Gastroesophageal sphincter (tissue), 4 donors: ENCODE measurements around the gene ZNF280B. TPM values are rescaled to one million over a fixed set of nuclear protein-coding genes. Genes with fewer than 3 reads are reported as not detected.
A peak's percentile ranks its signal among the peaks of the same experiment; 100 is the strongest.

Experiments
- ATAC-seq: fragments of 150-250 bp; one replicate; pipeline ENCODE4 v1.9.1; 2016; ENCODE audit warnings: mild to moderate bottlenecking, moderate library complexity
- H3K27ac ChIP-seq, 4 donors: fragments of 200-600 bp; sonication (generic) in 3 of 4; 1 replicate in 3 of 4; 2 replicates in 1 of 4; pipeline ENCODE4 v1.5.1; 2016 to 2019
- H3K27me3 ChIP-seq: fragments of 200-600 bp; sonication (generic); one replicate; pipeline ENCODE4 v1.5.1; 2019
- H3K36me3 ChIP-seq, 2 donors: fragments of 200-600 bp; sonication (generic); one replicate each; pipeline ENCODE4 v1.5.1; 2019; ENCODE audit warnings: control low read depth in 1 of 2
- H3K4me1 ChIP-seq, 3 donors: fragments of 200-600 bp; sonication (generic); 1 replicate in 2 of 3; 2 replicates in 1 of 3; pipeline ENCODE4 v1.5.1; 2016 to 2019; ENCODE audit warnings: control low read depth in 2 of 3
- H3K4me3 ChIP-seq, 2 donors: fragments of 200-600 bp; sonication (generic); one replicate each; pipeline ENCODE4 v1.5.1; 2019; ENCODE audit warnings: mild to moderate bottlenecking in 1 of 2, moderate library complexity in 1 of 2
- H3K9me3 ChIP-seq, 3 donors: fragments of 200-600 bp; sonication (generic); one replicate each; pipeline ENCODE4 v1.5.1; 2017 to 2019; ENCODE audit warnings: control low read depth in 2 of 3
- CTCF ChIP-seq, 4 experiments: fragments of 200-600 bp in 2 of 4; fragments of 450-650 bp in 2 of 4; sonication (generic) in 1 of 4; IDR thresholded peaks; one replicate each; pipeline ENCODE4 v1.5.1; 2017 to 2019; ENCODE audit warnings: antibody characterized with exemption in 4 of 4, mild to moderate bottlenecking in 2 of 4, moderate library complexity in 2 of 4
- EP300 ChIP-seq: sonication (generic); formaldehyde crosslinking; IDR thresholded peaks from one replicate; pipeline ENCODE4 v1.6.1; 2017; ENCODE audit warnings: antibody characterized with exemption, mild to moderate bottlenecking
- POLR2A ChIP-seq, 2 donors: fragments of 450-650 bp; IDR thresholded peaks; one replicate each; pipeline ENCODE4 v1.6.1; 2017; ENCODE audit warnings: antibody characterized with exemption in 2 of 2, mild to moderate bottlenecking in 2 of 2, moderate library complexity in 1 of 2
- POLR2AphosphoS5 ChIP-seq: sonication (generic); formaldehyde crosslinking; IDR thresholded peaks from one replicate; pipeline ENCODE4 v1.6.1; 2017; ENCODE audit warnings: antibody characterized with exemption
- WGBS, 2 donors: methylation state at CpG; one replicate each; pipeline ENCODE4 v1.1.5; 2018; ENCODE audit warnings: low coverage in 1 of 2; 5-methylcytosine and 5-hydroxymethylcytosine counted together
- total RNA-seq, 4 donors: library from RNA; depleted of rRNA; stranded (reverse); fragments of >200 nt; gene quantifications; one replicate each; pipeline ENCODE4 v1.1.0, GENCODE V29; 2016

The ZNF280B gene
- total RNA-seq, 4 donors from 2014 or later: 0.16 to 1.1 (median 0.44) TPM

GRCh38 chr22:22458387-22458786 is 50.2 kb downstream of the ZNF280B start:
- H3K27me3 ChIP-seq: peaks cover 66% of the 10 kb centered on the region
- WGBS, 2 donors: 67 to 79% methylated on average over 2 of the region's 2 CpGs
- no peak for ATAC-seq
- H3K4me1 ChIP-seq: no peaks in the 10 kb centered on the region
- H3K36me3 ChIP-seq: no peaks in the 10 kb centered on the region
- TF ChIP-seq POLR2AphosphoS5: no peak
- TF ChIP-seq EP300: no peak
- TF ChIP-seq POLR2A (IDR thresholded peaks at IDR 0.05): no peak
- TF ChIP-seq CTCF (IDR thresholded peaks at IDR 0.05): no peak
- H3K9me3 ChIP-seq: peaks cover 0 to 56% (median 0%) of the 10 kb centered on the region in 3 donors
- no peak overlapping the region for H3K4me3 ChIP-seq
- no peak overlapping the region for H3K27ac ChIP-seq

GRCh38 chr22:22454997-22455396 is 53.5 kb downstream of the ZNF280B start:
- WGBS, 2 donors: 27 to 47% methylated on average over 3 of the region's 3 CpGs
- TF ChIP-seq POLR2AphosphoS5: no peak
- TF ChIP-seq POLR2A (IDR thresholded peaks at IDR 0.05): no peak
- no peak for TF ChIP-seq CTCF (IDR thresholded peaks at IDR 0.05)
- TF ChIP-seq EP300: no peak
- Histone ChIP-seq H3K27me3 (peaks cover 62% of the 10 kb centered on the region), H3K27ac (no peak overlapping the region), H3K4me3 (no peak overlapping the region), H3K4me1 (no peaks in the 10 kb centered on the region), H3K9me3 (peaks cover 0 to 57% (median 0%) of the 10 kb centered on the region in 3 donors), H3K36me3 (no peaks in the 10 kb centered on the region)
- no peak for ATAC-seq

GRCh38 chr22:22452996-22453686 is 55.4 kb downstream of the ZNF280B start:
- H3K27ac ChIP-seq: no peak overlapping the region
- no peaks in the 10 kb centered on the region for H3K4me1 ChIP-seq
- no peaks in the 10 kb centered on the region for H3K36me3 ChIP-seq
- H3K27me3 ChIP-seq: peaks cover 59% of the 10 kb centered on the region
- whole genome bisulfite sequencing, 2 donors: 64% methylated on average over 4 of the region's 6 CpGs; no CpG with 5 or more reads in 1 of the 2 donors
- H3K4me3 ChIP-seq: no peak overlapping the region
- peaks cover 0 to 39% (median 0%) of the 10 kb centered on the region in 3 donors for H3K9me3 ChIP-seq
- TF ChIP-seq EP300 (no peak), POLR2AphosphoS5 (no peak)
- no peak for ATAC-seq

- no peaks in the 10 kb centered on the region for H3K4me1 ChIP-seq
- H3K27ac ChIP-seq: no peak overlapping the region
- H3K27me3 ChIP-seq: peaks cover 62% of the 10 kb centered on the region
- H3K36me3 ChIP-seq: no peaks in the 10 kb centered on the region
- no peak overlapping the region for H3K4me3 ChIP-seq
- 50% methylated on average over 1 of the region's 1 CpG; no CpG with 5 or more reads in 1 of the 2 donors for WGBS, 2 donors
- ATAC-seq: no peak
- TF ChIP-seq POLR2A (IDR thresholded peaks at IDR 0.05): no peak
- TF ChIP-seq CTCF (IDR thresholded peaks at IDR 0.05): no peak
- TF ChIP-seq EP300: no peak
- no peak for TF ChIP-seq POLR2AphosphoS5
- peaks cover 0 to 29% (median 0%) of the 10 kb centered on the region in 3 donors for H3K9me3 ChIP-seq
Observed at GRCh38 chr22:22452211-22452610, 56.3 kb downstream of the ZNF280B start.

- no peak overlapping the region for H3K27ac ChIP-seq
- WGBS, 2 donors: no CpG with 5 or more reads among the region's 4 CpGs
- H3K4me3 ChIP-seq: no peak overlapping the region
- ATAC-seq: peak; percentile 43
- TF ChIP-seq POLR2AphosphoS5 (no peak), CTCF (IDR thresholded peaks at IDR 0.05) (no peak), EP300 (no peak), POLR2A (IDR thresholded peaks at IDR 0.05) (no peak)
- no peaks in the 10 kb centered on the region for H3K36me3 ChIP-seq
- peaks cover 53% of the 10 kb centered on the region for H3K27me3 ChIP-seq
- H3K9me3 ChIP-seq: peaks cover 0 to 19% (median 0%) of the 10 kb centered on the region in 3 donors
- H3K4me1 ChIP-seq: no peaks in the 10 kb centered on the region
Observed at GRCh38 chr22:22450343-22450839, 58.2 kb downstream of the ZNF280B start.
